BJ (cell line): Measurements from ENCODE around the gene KRT77. TPM values are rescaled to one million over a fixed set of nuclear protein-coding genes. Genes with fewer than 3 reads are reported as not detected.

Experiments used
- CTCF ChIA-PET: fragments of 350-600 bp; formaldehyde crosslinking; extraction: SDS; loops from one replicate; lab custom pipeline; 2021; ENCODE audit warnings: antibody characterized with exemption, inconsistent platforms; lab: Yijun Ruan, JAX
- POLR2A ChIA-PET: fragments of 300-600 bp; sonication (Branson Sonifier 250); formaldehyde crosslinking; extraction: SDS; loops from one replicate; lab custom pipeline; 2021; ENCODE audit warnings: antibody characterized with exemption; lab: Charles Lee
- DNase-seq: peaks from one replicate; pipeline ENCODE4 v3.0.0-alpha.2; 2011; ENCODE audit warnings: low read depth
- H3K27me3 ChIP-seq: 2 replicates; pipeline ENCODE4 v1.6.0; 2011; ENCODE audit warnings: low read length; ENCODE audit not compliant: control insufficient read depth, insufficient read depth
- H3K36me3 ChIP-seq: 2 replicates; pipeline ENCODE4 v1.5.1; 2011; ENCODE audit warnings: low read length; ENCODE audit not compliant: control insufficient read depth, insufficient read depth
- H3K4me3 ChIP-seq: 2 replicates; pipeline ENCODE4 v1.5.1; 2011; ENCODE audit warnings: low read depth, mild to moderate bottlenecking, control low read depth, low read length
- polyA plus RNA-seq: library from polyadenylated mRNA; depleted of rRNA; stranded (reverse); fragments of >200 nt; gene quantifications from 2 replicates; pipeline ENCODE4 v1.2.3, GENCODE V29; 2011; rRNA removed
- TF ChIP-seq, protein P1 (sequence below): IDR thresholded peaks from 2 replicates; pipeline ENCODE4 v1.5.1; 2011; ENCODE audit warnings: low read depth, mild to moderate bottlenecking, control low read depth, inconsistent platforms, low read length, moderate library complexity; ENCODE audit not compliant: insufficient read depth

The KRT77 gene
- polyA plus RNA-seq, 1 experiment: not detected

DNA sequence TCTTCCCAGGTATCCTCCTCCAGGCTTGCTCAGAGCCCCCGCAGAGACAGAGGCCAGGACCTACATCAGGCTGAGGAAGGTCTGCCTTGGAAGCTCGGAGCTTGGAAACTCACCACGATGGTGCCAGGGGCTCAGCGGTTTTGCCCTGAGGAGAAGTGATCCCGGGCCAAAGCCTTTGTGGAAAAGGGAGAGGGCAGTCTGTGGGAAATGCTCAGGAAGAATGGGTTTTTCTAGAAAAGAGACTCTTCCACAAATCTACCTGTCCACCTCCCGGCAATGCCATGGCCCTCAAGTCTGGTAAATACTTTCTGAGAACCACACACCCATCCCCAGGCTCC, 59.3 kb downstream of the KRT77 start:
- Histone ChIP-seq H3K27me3 (peaks cover 15% of the 10 kb centered on the region), H3K36me3 (no peaks in the 10 kb centered on the region), H3K4me3 (no peak overlapping the region)
- CTCF ChIA-PET: no interaction called here
- POLR2A ChIA-PET: no interaction called here
- TF ChIP-seq, protein P1, sequence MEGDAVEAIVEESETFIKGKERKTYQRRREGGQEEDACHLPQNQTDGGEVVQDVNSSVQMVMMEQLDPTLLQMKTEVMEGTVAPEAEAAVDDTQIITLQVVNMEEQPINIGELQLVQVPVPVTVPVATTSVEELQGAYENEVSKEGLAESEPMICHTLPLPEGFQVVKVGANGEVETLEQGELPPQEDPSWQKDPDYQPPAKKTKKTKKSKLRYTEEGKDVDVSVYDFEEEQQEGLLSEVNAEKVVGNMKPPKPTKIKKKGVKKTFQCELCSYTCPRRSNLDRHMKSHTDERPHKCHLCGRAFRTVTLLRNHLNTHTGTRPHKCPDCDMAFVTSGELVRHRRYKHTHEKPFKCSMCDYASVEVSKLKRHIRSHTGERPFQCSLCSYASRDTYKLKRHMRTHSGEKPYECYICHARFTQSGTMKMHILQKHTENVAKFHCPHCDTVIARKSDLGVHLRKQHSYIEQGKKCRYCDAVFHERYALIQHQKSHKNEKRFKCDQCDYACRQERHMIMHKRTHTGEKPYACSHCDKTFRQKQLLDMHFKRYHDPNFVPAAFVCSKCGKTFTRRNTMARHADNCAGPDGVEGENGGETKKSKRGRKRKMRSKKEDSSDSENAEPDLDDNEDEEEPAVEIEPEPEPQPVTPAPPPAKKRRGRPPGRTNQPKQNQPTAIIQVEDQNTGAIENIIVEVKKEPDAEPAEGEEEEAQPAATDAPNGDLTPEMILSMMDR: no peak
- DNase-seq: no peak

DNA sequence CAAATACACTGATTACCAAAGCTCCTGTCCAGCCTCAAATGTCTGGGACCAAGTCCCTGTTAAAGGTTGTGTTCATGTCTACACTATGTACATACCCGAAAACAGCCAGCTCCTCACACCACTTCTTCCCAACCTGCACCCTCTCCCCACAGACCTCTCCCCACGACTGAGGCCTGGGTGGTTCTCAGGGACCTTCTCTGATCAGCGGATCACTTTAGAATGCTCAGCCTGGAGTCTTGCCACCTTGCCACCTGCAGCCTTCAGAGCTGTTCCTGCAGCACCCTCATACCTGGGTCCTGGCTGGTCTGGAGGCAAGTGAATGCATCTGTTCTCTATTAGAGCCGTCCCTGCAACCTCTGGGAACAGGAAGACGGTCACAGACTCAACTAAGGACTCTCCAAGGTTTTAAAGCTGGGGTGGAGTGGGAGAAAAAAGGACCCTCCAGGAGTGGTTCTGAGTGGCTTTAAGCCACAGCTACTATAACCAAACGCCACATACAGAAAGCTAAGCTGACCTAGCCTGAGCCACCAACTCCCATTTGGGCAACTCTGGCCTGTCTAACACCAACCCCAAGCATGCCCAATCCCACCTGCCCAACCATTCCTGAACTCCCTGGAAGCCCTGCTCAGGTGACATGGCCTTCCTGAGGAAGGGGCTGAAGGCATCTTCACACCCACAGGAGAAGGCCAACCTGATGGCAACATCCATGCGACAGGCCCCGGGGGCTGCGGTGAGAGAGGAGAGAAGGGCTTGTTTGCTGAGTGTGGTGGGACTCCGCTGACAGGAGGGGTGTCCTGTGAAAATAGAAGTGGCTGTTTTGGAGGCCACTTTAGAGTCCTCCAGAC, 59.9 kb downstream of the KRT77 start:
- TF ChIP-seq, protein P1: no peak
- peaks cover 15% of the 10 kb centered on the region for H3K27me3 ChIP-seq
- CTCF ChIA-PET: interaction anchor here (1.2 kb wide), 1 partner anchor 20 kb away, joined by 3 read pairs; no protein-coding TSS in a partner anchor
- DNase-seq: no peak
- H3K4me3 ChIP-seq: no peak overlapping the region
- POLR2A ChIA-PET: no interaction called here
- H3K36me3 ChIP-seq: no peaks in the 10 kb centered on the region

DNA sequence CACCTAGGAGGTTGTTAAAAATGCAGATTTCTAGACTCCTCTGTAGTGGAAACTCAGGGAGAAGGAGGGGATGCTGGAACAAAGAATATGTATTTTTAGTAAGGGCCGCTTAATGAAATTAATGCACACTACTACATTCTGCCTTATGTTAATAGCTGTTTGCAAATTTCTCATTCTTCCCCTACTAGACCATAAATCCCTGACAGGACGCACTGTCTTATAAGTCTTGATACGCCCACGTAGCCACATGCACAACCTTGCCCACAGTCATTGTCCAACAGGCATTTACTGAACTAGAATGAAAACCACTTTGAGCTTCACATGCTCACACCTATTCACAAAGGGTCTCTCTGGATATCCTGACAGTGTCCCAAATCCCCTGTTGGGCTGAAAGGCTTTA, 61.9 kb downstream of the KRT77 start:
- CTCF ChIA-PET: interaction anchor here (1.1 kb wide), 1 partner anchor 13 kb away, joined by 3 read pairs; no protein-coding TSS in a partner anchor
- TF ChIP-seq, protein P1: no peak
- no peaks in the 10 kb centered on the region for H3K36me3 ChIP-seq
- H3K4me3 ChIP-seq: no peak overlapping the region
- no peak for DNase-seq
- H3K27me3 ChIP-seq: peaks cover 15% of the 10 kb centered on the region
- POLR2A ChIA-PET: no interaction called here

Other genes with a start within 250 kb of the KRT77 start
- not detected in 2 replicates for gene KRT6C, start 229.7 kb downstream of the KRT77 start, polyA plus RNA-seq
- gene KRT6A, start 210.3 kb downstream of the KRT77 start, polyA plus RNA-seq: not detected in 2 replicates
- not detected in 2 replicates for gene KRT5, start 183.1 kb downstream of the KRT77 start, polyA plus RNA-seq
- not detected in 2 replicates for gene KRT71, start 150.4 kb downstream of the KRT77 start, polyA plus RNA-seq
- gene KRT74, start 129.7 kb downstream of the KRT77 start, polyA plus RNA-seq: not detected in 2 replicates
- gene KRT72, start 102.1 kb downstream of the KRT77 start, polyA plus RNA-seq: not detected in 2 replicates
- not detected in 2 replicates for gene KRT73, start 85.0 kb downstream of the KRT77 start, polyA plus RNA-seq
- gene KRT2, start 51.3 kb downstream of the KRT77 start, polyA plus RNA-seq: not detected in 2 replicates
- gene KRT1, start 23.1 kb downstream of the KRT77 start, polyA plus RNA-seq: not detected in 2 replicates
- not detected in 2 replicates for gene KRT76, start 73.8 kb upstream of the KRT77 start, polyA plus RNA-seq
- not detected in 2 replicates for gene KRT3, start 92.6 kb upstream of the KRT77 start, polyA plus RNA-seq
- gene KRT4, start 110.6 kb upstream of the KRT77 start, polyA plus RNA-seq: 0.06 and 0.12 TPM in 2 replicates
- gene KRT79, start 130.8 kb upstream of the KRT77 start, polyA plus RNA-seq: not detected in 2 replicates
- not detected in 2 replicates for gene KRT78, start 145.5 kb upstream of the KRT77 start, polyA plus RNA-seq
- gene KRT8, start 201.6 kb upstream of the KRT77 start, polyA plus RNA-seq: 31.1 and 41.6 TPM in 2 replicates
- 551 and 763 TPM in 2 replicates for gene KRT18, start 245.6 kb upstream of the KRT77 start, polyA plus RNA-seq